Measurements from ENCODE around the gene CSMD2. TPM values are rescaled to one million over a fixed set of nuclear protein-coding genes. Genes with fewer than 3 reads are reported as not detected.

The CSMD2 gene
- total and polyA plus RNA-seq, 7 experiments from 2014 or later = 0.02 TPM; not detected in 6

DNA sequence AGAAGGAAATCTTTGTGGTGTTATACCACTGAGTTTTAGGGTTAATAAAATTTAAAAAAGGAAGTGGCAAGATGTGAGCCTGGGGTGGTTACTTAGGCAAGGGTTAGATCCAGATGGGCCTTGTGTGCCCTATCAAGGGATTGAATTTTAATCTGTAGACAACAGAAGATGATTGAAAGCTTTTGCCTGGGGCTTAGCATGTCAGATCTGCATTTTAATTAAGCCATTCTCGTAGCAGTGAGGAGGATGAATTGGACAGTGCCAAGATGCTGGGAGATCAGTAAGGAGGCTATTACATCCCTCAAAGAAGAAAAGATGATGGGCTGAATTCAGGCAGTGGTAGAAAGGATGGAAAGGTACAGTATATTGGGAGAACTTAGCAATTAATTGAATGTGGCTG, 258.9 kb downstream of the CSMD2 start:
- POLR2A ChIA-PET = no interaction called here
- CTCF ChIA-PET = no interaction called here
- Mint-ChIP-seq H3K27me3 (peaks cover 2 to 44% (median 27%) of the 10 kb centered on the region in 5 donors), H3K27ac (no peak overlapping the region), H3K4me3 (no peak overlapping the region), H3K36me3 (peaks cover 0 to 7% (median 0%) of the 10 kb centered on the region in 5 donors), H3K4me1 (peaks cover 0 to 2% (median 0%) of the 10 kb centered on the region in 7 donors), H3K9me3 (peaks cover 0 to 5% (median 3%) of the 10 kb centered on the region in 11 donors)
- Histone ChIP-seq H3K4me1 (ENCODE audit: control insufficient read depth in 2 of 2, insufficient read depth in 2 of 2, low read length in 2 of 2) (no peaks in the 10 kb centered on the region), H3K27me3 (ENCODE audit: control insufficient read depth in 2 of 2, insufficient read depth in 2 of 2, low read length in 2 of 2) (no peaks in the 10 kb centered on the region), H3K36me3 (ENCODE audit: control insufficient read depth in 2 of 3, insufficient read depth in 3 of 3, low read length in 3 of 3) (no peaks in the 10 kb centered on the region), H3K4me3 (ENCODE audit: low read length) (no peak overlapping the region), H3K27ac (ENCODE audit: low read depth, low read length) (no peak overlapping the region), H3K9me3 (ENCODE audit: control insufficient read depth in 2 of 3, low read length in 3 of 3) (no peaks in the 10 kb centered on the region)
- DNase-seq (no peak), ATAC-seq (no peak)
- intact Hi-C loops (cut with micrococcal nuclease) = no loop called here

DNA sequence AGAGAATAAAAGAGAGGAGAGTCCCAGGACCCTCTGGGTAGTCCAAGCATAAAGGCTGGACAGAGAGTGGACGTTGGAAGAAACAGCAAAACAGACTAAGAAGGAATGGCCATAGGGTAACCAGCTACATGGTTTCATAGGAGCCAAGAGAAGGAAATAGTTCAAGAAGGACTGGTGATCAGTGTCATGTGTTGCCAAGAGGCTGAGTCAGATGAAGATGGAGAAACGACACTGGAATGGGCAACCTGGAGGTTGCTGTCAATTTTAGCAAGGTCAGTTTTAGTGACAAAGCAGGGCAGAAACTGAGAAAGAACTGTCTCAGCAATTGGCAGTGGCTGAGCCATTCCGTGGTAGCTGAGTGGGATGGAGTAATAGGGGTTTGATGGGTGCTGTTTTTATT, 259.8 kb downstream of the CSMD2 start:
- no peak overlapping the region for H3K4me3 Mint-ChIP-seq
- no peaks in the 10 kb centered on the region for H3K4me1 ChIP-seq (ENCODE audit: control insufficient read depth in 2 of 2, insufficient read depth in 2 of 2, low read length in 2 of 2)
- peaks cover 0 to 7% (median 0%) of the 10 kb centered on the region in 5 donors for H3K36me3 Mint-ChIP-seq
- POLR2A ChIA-PET = no interaction called here
- no peaks in the 10 kb centered on the region for H3K9me3 ChIP-seq (ENCODE audit: control insufficient read depth in 2 of 3, low read length in 3 of 3)
- no peak overlapping the region for H3K4me3 ChIP-seq (ENCODE audit: low read length)
- DNase-seq (no peak), ATAC-seq (no peak)
- peaks cover 0 to 7% (median 3%) of the 10 kb centered on the region in 11 donors for H3K9me3 Mint-ChIP-seq
- peaks cover 3 to 39% (median 23%) of the 10 kb centered on the region in 5 donors for H3K27me3 Mint-ChIP-seq
- H3K27me3 ChIP-seq (ENCODE audit: control insufficient read depth in 2 of 2, insufficient read depth in 2 of 2, low read length in 2 of 2) = no peaks in the 10 kb centered on the region
- H3K27ac ChIP-seq (ENCODE audit: low read depth, low read length) = no peak overlapping the region
- CTCF ChIA-PET = no interaction called here
- intact Hi-C loops (cut with micrococcal nuclease) = no loop called here
- H3K4me1 Mint-ChIP-seq = peaks cover 0 to 2% (median 0%) of the 10 kb centered on the region in 7 donors
- no peak overlapping the region for H3K27ac Mint-ChIP-seq
- H3K36me3 ChIP-seq (ENCODE audit: control insufficient read depth in 2 of 3, insufficient read depth in 3 of 3, low read length in 3 of 3) = no peaks in the 10 kb centered on the region

- intact Hi-C loops (cut with micrococcal nuclease) = no loop called here
- Histone ChIP-seq H3K27ac (ENCODE audit: low read depth, low read length) (no peak overlapping the region), H3K36me3 (ENCODE audit: control insufficient read depth in 2 of 3, insufficient read depth in 3 of 3, low read length in 3 of 3) (no peaks in the 10 kb centered on the region), H3K4me1 (ENCODE audit: control insufficient read depth in 2 of 2, insufficient read depth in 2 of 2, low read length in 2 of 2) (no peaks in the 10 kb centered on the region), H3K27me3 (ENCODE audit: control insufficient read depth in 2 of 2, insufficient read depth in 2 of 2, low read length in 2 of 2) (no peaks in the 10 kb centered on the region), H3K4me3 (ENCODE audit: low read length) (no peak overlapping the region), H3K9me3 (ENCODE audit: control insufficient read depth in 2 of 3, low read length in 3 of 3) (no peaks in the 10 kb centered on the region)
- DNase-seq (no peak), ATAC-seq (no peak)
- Mint-ChIP-seq H3K27me3 (peaks cover 3 to 39% (median 13%) of the 10 kb centered on the region in 5 donors), H3K9me3 (peaks cover 0 to 7% (median 3%) of the 10 kb centered on the region in 11 donors), H3K27ac (no peak overlapping the region), H3K36me3 (peaks cover 0 to 7% (median 0%) of the 10 kb centered on the region in 5 donors), H3K4me1 (peaks cover 0 to 2% (median 0%) of the 10 kb centered on the region in 7 donors), H3K4me3 (no peak overlapping the region)
- ChIA-PET CTCF (no interaction called here), POLR2A (no interaction called here)
These were observed 261.8 kb downstream of the CSMD2 start for GRCh38 chr1:33903210-33903589.

DNA sequence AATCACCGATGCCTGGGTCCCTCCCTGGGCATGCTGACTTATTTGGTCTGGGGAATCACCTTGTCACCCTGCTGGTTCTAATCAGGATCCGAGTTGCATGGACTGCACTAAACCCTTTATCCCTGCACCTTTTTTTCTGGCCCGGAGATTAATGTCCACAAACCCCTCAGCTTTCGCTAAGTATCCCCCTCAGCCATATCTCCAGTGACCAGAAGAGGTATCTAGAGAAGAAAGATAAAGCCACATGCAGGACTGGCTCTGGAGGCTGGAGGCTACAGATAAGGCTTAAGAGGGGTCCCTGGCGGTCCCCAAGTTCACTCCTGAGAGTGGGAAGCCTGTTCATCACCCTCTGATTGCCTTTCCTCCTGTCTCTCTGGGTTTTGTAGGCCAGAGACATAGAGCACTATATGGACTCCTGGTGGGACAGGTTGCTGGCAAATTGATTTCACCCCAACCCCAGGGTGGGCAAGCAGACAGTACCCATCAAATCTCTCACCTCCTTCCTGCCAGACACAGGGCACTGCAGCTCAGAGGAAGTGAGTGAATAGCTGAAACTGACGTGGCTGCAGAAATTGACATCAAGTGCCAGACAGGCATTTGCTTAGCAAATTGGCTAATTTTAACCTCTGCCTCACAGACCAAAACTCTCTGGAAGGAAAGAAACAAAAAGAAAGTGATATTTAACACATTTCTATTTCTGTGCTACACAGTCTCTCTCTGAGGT, 262.4 kb downstream of the CSMD2 start:
- DNase-seq (no peak), ATAC-seq (no peak)
- no peaks in the 10 kb centered on the region for H3K27me3 ChIP-seq (ENCODE audit: control insufficient read depth in 2 of 2, insufficient read depth in 2 of 2, low read length in 2 of 2)
- no peak overlapping the region for H3K4me3 Mint-ChIP-seq
- H3K36me3 ChIP-seq (ENCODE audit: control insufficient read depth in 2 of 3, insufficient read depth in 3 of 3, low read length in 3 of 3) = no peaks in the 10 kb centered on the region
- POLR2A ChIA-PET = no interaction called here
- intact Hi-C loops (cut with micrococcal nuclease) = no loop called here
- H3K4me3 ChIP-seq (ENCODE audit: low read length) = no peak overlapping the region
- no peaks in the 10 kb centered on the region for H3K4me1 ChIP-seq (ENCODE audit: control insufficient read depth in 2 of 2, insufficient read depth in 2 of 2, low read length in 2 of 2)
- H3K27ac Mint-ChIP-seq = no peak overlapping the region
- CTCF ChIA-PET = no interaction called here
- H3K27me3 Mint-ChIP-seq = peaks cover 3 to 39% (median 13%) of the 10 kb centered on the region in 5 donors
- H3K27ac ChIP-seq (ENCODE audit: low read depth, low read length) = no peak overlapping the region
- H3K9me3 Mint-ChIP-seq = peaks cover 0 to 7% (median 3%) of the 10 kb centered on the region in 11 donors
- H3K36me3 Mint-ChIP-seq = peaks cover 0 to 7% (median 0%) of the 10 kb centered on the region in 5 donors
- H3K9me3 ChIP-seq (ENCODE audit: control insufficient read depth in 2 of 3, low read length in 3 of 3) = no peaks in the 10 kb centered on the region
- peaks cover 0 to 2% (median 0%) of the 10 kb centered on the region in 7 donors for H3K4me1 Mint-ChIP-seq

GRCh38 chr1:33899746-33900145, 265.3 kb downstream of the CSMD2 start:
- intact Hi-C loops (cut with micrococcal nuclease) = no loop called here
- no peak overlapping the region for H3K27ac ChIP-seq (ENCODE audit: low read depth, low read length)
- no peak overlapping the region for H3K27ac Mint-ChIP-seq
- no peaks in the 10 kb centered on the region for H3K4me1 ChIP-seq (ENCODE audit: control insufficient read depth in 2 of 2, insufficient read depth in 2 of 2, low read length in 2 of 2)
- H3K27me3 Mint-ChIP-seq = peaks cover 3 to 44% (median 10%) of the 10 kb centered on the region in 5 donors
- no peak for DNase-seq
- ChIA-PET CTCF (no interaction called here), POLR2A (no interaction called here)
- no peaks in the 10 kb centered on the region for H3K4me1 Mint-ChIP-seq
- H3K36me3 Mint-ChIP-seq = no peaks in the 10 kb centered on the region
- no peaks in the 10 kb centered on the region for H3K27me3 ChIP-seq (ENCODE audit: control insufficient read depth in 2 of 2, insufficient read depth in 2 of 2, low read length in 2 of 2)
- H3K4me3 Mint-ChIP-seq = no peak overlapping the region
- no peaks in the 10 kb centered on the region for H3K36me3 ChIP-seq (ENCODE audit: control insufficient read depth in 2 of 3, insufficient read depth in 3 of 3, low read length in 3 of 3)
- no peaks in the 10 kb centered on the region for H3K9me3 ChIP-seq (ENCODE audit: control insufficient read depth in 2 of 3, low read length in 3 of 3)
- no peak overlapping the region for H3K4me3 ChIP-seq (ENCODE audit: low read length)
- ATAC-seq = no peak
- H3K9me3 Mint-ChIP-seq = peaks cover 0 to 4% (median 0%) of the 10 kb centered on the region in 11 donors

DNA sequence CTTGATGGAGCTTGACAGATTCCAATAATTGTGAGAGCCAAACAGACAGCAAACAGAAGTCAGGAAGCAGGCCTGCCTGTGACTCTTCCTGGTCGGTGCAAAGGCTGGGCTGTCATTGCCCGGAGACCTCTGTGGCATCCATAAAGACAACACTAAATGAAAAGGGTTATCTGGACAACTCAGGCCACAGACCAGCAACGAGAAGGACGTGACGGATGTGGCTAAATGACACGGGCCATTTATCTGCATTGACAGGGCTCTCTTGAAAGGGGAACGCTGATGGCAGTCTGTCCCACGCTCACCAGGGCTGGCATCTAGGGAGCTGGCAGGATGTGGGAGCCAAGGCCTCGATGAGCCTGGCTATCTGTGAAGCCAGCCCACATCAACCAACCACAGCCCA, 266.1 kb downstream of the CSMD2 start:
- Histone ChIP-seq H3K9me3 (ENCODE audit: control insufficient read depth in 2 of 3, low read length in 3 of 3) (no peaks in the 10 kb centered on the region), H3K27me3 (ENCODE audit: control insufficient read depth in 2 of 2, insufficient read depth in 2 of 2, low read length in 2 of 2) (no peaks in the 10 kb centered on the region), H3K36me3 (ENCODE audit: control insufficient read depth in 2 of 3, insufficient read depth in 3 of 3, low read length in 3 of 3) (no peaks in the 10 kb centered on the region), H3K27ac (ENCODE audit: low read depth, low read length) (no peak overlapping the region), H3K4me1 (ENCODE audit: control insufficient read depth in 2 of 2, insufficient read depth in 2 of 2, low read length in 2 of 2) (no peaks in the 10 kb centered on the region), H3K4me3 (ENCODE audit: low read length) (no peak overlapping the region)
- Mint-ChIP-seq H3K36me3 (no peaks in the 10 kb centered on the region), H3K9me3 (peaks cover 0 to 4% (median 0%) of the 10 kb centered on the region in 11 donors), H3K4me3 (no peak overlapping the region), H3K4me1 (no peaks in the 10 kb centered on the region), H3K27me3 (peaks cover 3 to 49% (median 11%) of the 10 kb centered on the region in 5 donors), H3K27ac (no peak overlapping the region)
- DNase-seq = no peak
- POLR2A ChIA-PET = no interaction called here
- no peak for ATAC-seq
- intact Hi-C loops (cut with micrococcal nuclease) = no loop called here
- CTCF ChIA-PET = no interaction called here

- peaks cover 0 to 4% (median 0%) of the 10 kb centered on the region in 11 donors for H3K9me3 Mint-ChIP-seq
- no peaks in the 10 kb centered on the region for H3K4me1 ChIP-seq (ENCODE audit: control insufficient read depth in 2 of 2, insufficient read depth in 2 of 2, low read length in 2 of 2)
- no peaks in the 10 kb centered on the region for H3K9me3 ChIP-seq (ENCODE audit: control insufficient read depth in 2 of 3, low read length in 3 of 3)
- POLR2A ChIA-PET = no interaction called here
- H3K36me3 ChIP-seq (ENCODE audit: control insufficient read depth in 2 of 3, insufficient read depth in 3 of 3, low read length in 3 of 3) = no peaks in the 10 kb centered on the region
- H3K27me3 Mint-ChIP-seq = peaks cover under 1 to 48% (median 11%) of the 10 kb centered on the region in 5 donors
- intact Hi-C loops (cut with micrococcal nuclease) = no loop called here
- CTCF ChIA-PET = no interaction called here
- H3K27ac Mint-ChIP-seq = no peak overlapping the region
- no peaks in the 10 kb centered on the region for H3K36me3 Mint-ChIP-seq
- no peaks in the 10 kb centered on the region for H3K4me1 Mint-ChIP-seq
- no peak overlapping the region for H3K27ac ChIP-seq (ENCODE audit: low read depth, low read length)
- H3K4me3 ChIP-seq (ENCODE audit: low read length) = no peak overlapping the region
- ATAC-seq = no peak
- no peak for DNase-seq
- H3K27me3 ChIP-seq (ENCODE audit: control insufficient read depth in 2 of 2, insufficient read depth in 2 of 2, low read length in 2 of 2) = no peaks in the 10 kb centered on the region
- no peak overlapping the region for H3K4me3 Mint-ChIP-seq
These were observed 266.6 kb downstream of the CSMD2 start for GRCh38 chr1:33898406-33898805.
